ENCODE results near the gene CDHR3. TPM values are rescaled to one million over a fixed set of nuclear protein-coding genes. Genes with fewer than 3 reads are reported as not detected.

Gene CDHR3
- polyA plus RNA-seq, 3 donors = 0.16 TPM; not detected in 2

DNA sequence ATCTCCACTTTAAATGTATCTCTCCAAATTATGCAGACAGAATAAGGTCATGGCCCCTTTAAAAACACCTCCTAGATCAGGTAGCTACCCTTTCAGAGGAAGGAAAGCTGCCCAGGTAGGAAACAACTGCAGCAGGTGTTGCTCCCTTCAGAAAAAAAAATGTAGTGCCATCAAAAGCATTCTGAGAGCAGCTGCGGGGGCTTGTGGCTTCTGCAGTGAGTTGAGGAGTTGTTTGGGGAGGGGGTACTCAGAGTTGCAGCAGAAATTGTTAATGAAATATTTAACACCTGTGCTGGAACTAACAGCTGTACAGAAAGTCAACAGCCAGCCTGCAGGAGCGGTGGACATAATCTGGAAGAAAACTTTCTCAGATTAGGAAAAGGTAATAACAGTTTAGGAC lies 24.0 kb downstream of the CDHR3 start:
- Histone ChIP-seq H3K4me2 (replicated peaks; ENCODE audit: extremely low read depth, low read length, poor library complexity, severe bottlenecking) (no peak overlapping the region), H3K27ac (ENCODE audit: low read depth in 1 of 2, low read length in 2 of 2) (no peak overlapping the region), H3K79me2 (ENCODE audit: insufficient read depth, low read length) (no peaks in the 10 kb centered on the region), H3K27me3 (ENCODE audit: control insufficient read depth in 2 of 2, insufficient read depth in 2 of 2, low read length in 2 of 2) (peaks cover 5 to 6% of the 10 kb centered on the region in 2 donors), H3K9ac (ENCODE audit: insufficient read depth, low read length, poor library complexity, severe bottlenecking) (no peak overlapping the region), H3K9me3 (replicated peaks in 1 of 2; ENCODE audit: control insufficient read depth in 1 of 2, insufficient read depth in 1 of 2, low read length in 2 of 2) (no peaks in the 10 kb centered on the region), H3K4me3 (replicated peaks in 1 of 3; ENCODE audit: low read depth in 2 of 3, low read length in 3 of 3) (no peak overlapping the region), H4K20me1 (ENCODE audit: insufficient read depth, low read length) (no peaks in the 10 kb centered on the region), H2AFZ (ENCODE audit: insufficient read depth, low read depth, low read length, poor library complexity, severe bottlenecking) (no peak overlapping the region), H3K36me3 (replicated peaks in 1 of 2; ENCODE audit: control insufficient read depth in 1 of 2, insufficient read depth in 2 of 2, low read length in 2 of 2) (no peaks in the 10 kb centered on the region), H3K4me1 (ENCODE audit: control insufficient read depth in 1 of 2, insufficient read depth in 2 of 2, low read length in 2 of 2) (no peaks in the 10 kb centered on the region)
- Mint-ChIP-seq H3K36me3 (no peaks in the 10 kb centered on the region), H3K27me3 (ENCODE audit: low read depth in 3 of 3) (peaks cover 4 to 20% (median 8%) of the 10 kb centered on the region in 3 donors), H3K27ac (no peak overlapping the region), H3K4me1 (no peaks in the 10 kb centered on the region), H3K4me3 (no peak overlapping the region), H3K9me3 (peaks cover 0 to 1% (median 0%) of the 10 kb centered on the region in 7 donors)
- no peak for DNase-seq
- intact Hi-C loops (cut with micrococcal nuclease) = no loop called here
- TF ChIP-seq CTCF (IDR thresholded peaks at IDR 0.05) = no peak
- 83% methylated on average over 2 of the region's 2 CpGs for WGBS (ENCODE audit: insufficient coverage)

GRCh38 chr7:105988276-105988675 lies 25.2 kb downstream of the CDHR3 start:
- Histone ChIP-seq H3K27me3 (ENCODE audit: control insufficient read depth in 2 of 2, insufficient read depth in 2 of 2, low read length in 2 of 2) (peaks cover 5 to 9% of the 10 kb centered on the region in 2 donors), H2AFZ (ENCODE audit: insufficient read depth, low read depth, low read length, poor library complexity, severe bottlenecking) (no peak overlapping the region), H3K27ac (ENCODE audit: low read depth in 1 of 2, low read length in 2 of 2) (no peak overlapping the region), H3K36me3 (replicated peaks in 1 of 2; ENCODE audit: control insufficient read depth in 1 of 2, insufficient read depth in 2 of 2, low read length in 2 of 2) (no peaks in the 10 kb centered on the region), H4K20me1 (ENCODE audit: insufficient read depth, low read length) (no peaks in the 10 kb centered on the region), H3K4me2 (replicated peaks; ENCODE audit: extremely low read depth, low read length, poor library complexity, severe bottlenecking) (no peak overlapping the region), H3K4me3 (replicated peaks in 1 of 3; ENCODE audit: low read depth in 2 of 3, low read length in 3 of 3) (no peak overlapping the region), H3K9ac (ENCODE audit: insufficient read depth, low read length, poor library complexity, severe bottlenecking) (no peak overlapping the region), H3K79me2 (ENCODE audit: insufficient read depth, low read length) (no peaks in the 10 kb centered on the region), H3K4me1 (ENCODE audit: control insufficient read depth in 1 of 2, insufficient read depth in 2 of 2, low read length in 2 of 2) (no peaks in the 10 kb centered on the region), H3K9me3 (replicated peaks in 1 of 2; ENCODE audit: control insufficient read depth in 1 of 2, insufficient read depth in 1 of 2, low read length in 2 of 2) (no peaks in the 10 kb centered on the region)
- intact Hi-C loops (cut with micrococcal nuclease) = no loop called here
- no peak overlapping the region for H3K27ac Mint-ChIP-seq
- peaks cover 0 to 1% (median 0%) of the 10 kb centered on the region in 7 donors for H3K9me3 Mint-ChIP-seq
- no peak for TF ChIP-seq CTCF (IDR thresholded peaks at IDR 0.05)
- DNase-seq = no peak
- no CpG with 5 or more reads among the region's 3 CpGs for WGBS (ENCODE audit: insufficient coverage)
- no peak overlapping the region for H3K4me3 Mint-ChIP-seq
- no peaks in the 10 kb centered on the region for H3K36me3 Mint-ChIP-seq
- H3K4me1 Mint-ChIP-seq = peaks cover 3% of the 10 kb centered on the region
- peaks cover 4 to 24% (median 10%) of the 10 kb centered on the region in 3 donors for H3K27me3 Mint-ChIP-seq (ENCODE audit: low read depth in 3 of 3)

Measured in CD14-positive monocyte (primary cell).